GM13977 (cell line): ENCODE measurements around the gene MYBPC2.

Experiments
- DNase-seq: peaks from one replicate; pipeline ENCODE4 v3.0.0; 2012; ENCODE audit warnings: low spot score
- CTCF ChIP-seq: IDR thresholded peaks from 2 replicates; pipeline ENCODE4 v1.5.1; 2012; ENCODE audit warnings: mild to moderate bottlenecking, control low read depth; ENCODE audit not compliant: insufficient read depth; ENCODE audit errors: extremely low read depth, missing control alignments
- in situ Hi-C: fragments of 300-500 bp; cut with MboI; formaldehyde crosslinking; loops from one replicate; pipeline ENCODE4 v1.12.0; 2022; ENCODE audit warnings: low sequenced_read_pairs, low pct_unique_long_range_greater_than_20kb, mixed read lengths, inconsistent platforms; ENCODE audit not compliant: unreplicated experiment

The MYBPC2 gene

GRCh38 chr19:50505856-50506611 lies 73.3 kb downstream of the MYBPC2 start:
- no peak for DNase-seq
- no peak for TF ChIP-seq CTCF
- in situ Hi-C loops: no loop called here

GRCh38 chr19:50506700-50507099 lies 74.0 kb downstream of the MYBPC2 start:
- DNase-seq: no peak
- no peak for TF ChIP-seq CTCF
- in situ Hi-C loops: no loop called here

- TF ChIP-seq CTCF: no peak
- in situ Hi-C loops: no loop called here
- DNase-seq: no peak
Observed at GRCh38 chr19:50507376-50507775, 74.7 kb downstream of the MYBPC2 start.

GRCh38 chr19:50508843-50509190 lies 76.1 kb downstream of the MYBPC2 start:
- DNase-seq: no peak
- no peak for TF ChIP-seq CTCF
- in situ Hi-C loops: no loop called here

- no peak for DNase-seq
- in situ Hi-C loops: no loop called here
- TF ChIP-seq CTCF: no peak
Observed at GRCh38 chr19:50509366-50509765, 76.7 kb downstream of the MYBPC2 start.

- no peak for DNase-seq
- TF ChIP-seq CTCF: no peak
- in situ Hi-C loops: no loop called here
Observed at GRCh38 chr19:50510121-50510670, 77.5 kb downstream of the MYBPC2 start.
